HEK293 (cell line): ENCODE measurements around the gene NR3C1.

Experiments
- GFI1B ChIP-seq: fragments of 450-650 bp; formaldehyde crosslinking; IDR thresholded peaks from 2 replicates; pipeline ENCODE4 v1.5.1; 2016; ENCODE audit warnings: missing biosample characterization, missing genetic modification characterization
- GLI4 ChIP-seq: fragments of 450-650 bp; formaldehyde crosslinking; IDR thresholded peaks from 2 replicates; pipeline ENCODE4 v1.5.1; 2016; ENCODE audit warnings: missing biosample characterization, missing genetic modification characterization
- INSM2 ChIP-seq: fragments of 450-650 bp; formaldehyde crosslinking; IDR thresholded peaks from 2 replicates; pipeline ENCODE4 v1.5.1; 2016; ENCODE audit warnings: missing biosample characterization, missing genetic modification characterization
- KLF1 ChIP-seq: fragments of 450-650 bp; formaldehyde crosslinking; IDR thresholded peaks from 2 replicates; pipeline ENCODE4 v1.5.1; 2016; ENCODE audit warnings: missing biosample characterization, missing genetic modification characterization
- KLF16 ChIP-seq: fragments of 450-650 bp; formaldehyde crosslinking; IDR thresholded peaks from 2 replicates; pipeline ENCODE4 v1.5.1; 2017; ENCODE audit warnings: missing biosample characterization, missing genetic modification characterization
- MYNN ChIP-seq: fragments of 450-650 bp; formaldehyde crosslinking; IDR thresholded peaks from 2 replicates; pipeline ENCODE4 v1.5.1; 2016; ENCODE audit warnings: missing biosample characterization, missing genetic modification characterization, borderline replicate concordance
- PRDM1 ChIP-seq: fragments of 450-650 bp; formaldehyde crosslinking; IDR thresholded peaks from 2 replicates; pipeline ENCODE4; 2016; ENCODE audit warnings: missing biosample characterization, missing genetic modification characterization
- SCRT1 ChIP-seq: fragments of 450-650 bp; formaldehyde crosslinking; IDR thresholded peaks from 2 replicates; pipeline ENCODE4 v1.5.1; 2016; ENCODE audit warnings: missing biosample characterization, missing genetic modification characterization, borderline replicate concordance
- YY2 ChIP-seq: fragments of 450-650 bp; formaldehyde crosslinking; IDR thresholded peaks from 2 replicates; pipeline ENCODE4 v1.5.1; 2016; ENCODE audit warnings: missing biosample characterization, missing genetic modification characterization
- ZBTB49 ChIP-seq: fragments of 450-650 bp; formaldehyde crosslinking; IDR thresholded peaks from 2 replicates; pipeline ENCODE4 v1.5.1; 2016; ENCODE audit warnings: missing biosample characterization, missing genetic modification characterization, low read depth
- ZFP3 ChIP-seq: fragments of 450-650 bp; formaldehyde crosslinking; IDR thresholded peaks from 2 replicates; pipeline ENCODE4 v1.5.1; 2016; ENCODE audit warnings: low read depth, missing biosample characterization, missing genetic modification characterization
- ZFP37 ChIP-seq: fragments of 450-650 bp; formaldehyde crosslinking; IDR thresholded peaks from 2 replicates; pipeline ENCODE4 v1.5.1; 2016; ENCODE audit warnings: missing biosample characterization, missing genetic modification characterization
- ZIC2 ChIP-seq: fragments of 450-650 bp; formaldehyde crosslinking; IDR thresholded peaks from 2 replicates; pipeline ENCODE4 v1.5.1; 2016; ENCODE audit warnings: missing biosample characterization, missing genetic modification characterization
- ZNF133 ChIP-seq: fragments of 450-650 bp; formaldehyde crosslinking; IDR thresholded peaks from 2 replicates; pipeline ENCODE4 v1.5.1; 2016; ENCODE audit warnings: missing biosample characterization, missing genetic modification characterization
- ZNF174 ChIP-seq: fragments of 450-650 bp; formaldehyde crosslinking; IDR thresholded peaks from 2 replicates; pipeline ENCODE4 v1.5.0; 2017; ENCODE audit warnings: missing biosample characterization, mild to moderate bottlenecking, missing genetic modification characterization
- ZNF18 ChIP-seq: fragments of 450-650 bp; formaldehyde crosslinking; IDR thresholded peaks from 2 replicates; pipeline ENCODE4 v1.5.1; 2016; ENCODE audit warnings: missing biosample characterization, missing genetic modification characterization
- ZNF23 ChIP-seq: fragments of 450-650 bp; formaldehyde crosslinking; IDR thresholded peaks from 2 replicates; pipeline ENCODE4 v1.5.1; 2016; ENCODE audit warnings: missing biosample characterization, missing genetic modification characterization, borderline replicate concordance
- ZNF274 ChIP-seq, 2 experiments: fragments of 200-500 bp in 1 of 2; fragments of 450-650 bp in 1 of 2; sonication (Bioruptor generic) in 1 of 2; formaldehyde crosslinking in 1 of 2; IDR thresholded peaks; 2 replicates each; pipeline versions ENCODE4 v1.5.1 to v1.6.1; 2014 to 2016; ENCODE audit warnings: borderline replicate concordance in 1 of 2, inconsistent platforms in 1 of 2, low read length in 1 of 2, missing biosample characterization in 1 of 2, missing genetic modification characterization in 1 of 2
- ZNF292 ChIP-seq: fragments of 450-650 bp; formaldehyde crosslinking; IDR thresholded peaks from 2 replicates; pipeline ENCODE4 v1.5.1; 2016; ENCODE audit warnings: low read depth, missing biosample characterization, missing genetic modification characterization, borderline replicate concordance
- ZNF341 ChIP-seq: fragments of 450-650 bp; formaldehyde crosslinking; IDR thresholded peaks from 2 replicates; pipeline ENCODE4; 2016; ENCODE audit warnings: low read depth, missing biosample characterization, missing genetic modification characterization
- ZNF529 ChIP-seq: fragments of 450-650 bp; formaldehyde crosslinking; IDR thresholded peaks from 2 replicates; pipeline ENCODE4 v1.5.1; 2017; ENCODE audit warnings: missing genetic modification characterization, missing biosample characterization; ENCODE audit not compliant: insufficient replicate concordance
- ZNF544 ChIP-seq: fragments of 450-650 bp; formaldehyde crosslinking; IDR thresholded peaks from 2 replicates; pipeline ENCODE4 v1.5.0; 2017; ENCODE audit warnings: missing biosample characterization, missing genetic modification characterization
- ZNF549 ChIP-seq: fragments of 450-650 bp; IDR thresholded peaks from 2 replicates; pipeline ENCODE4 v1.5.1; 2018; ENCODE audit warnings: missing biosample characterization, missing genetic modification characterization, mild to moderate bottlenecking, inconsistent platforms, moderate library complexity
- ZNF561 ChIP-seq: fragments of 450-650 bp; IDR thresholded peaks from 2 replicates; pipeline ENCODE4 v1.5.1; 2018; ENCODE audit warnings: missing biosample characterization, missing genetic modification characterization, borderline replicate concordance
- ZNF600 ChIP-seq: fragments of 450-650 bp; formaldehyde crosslinking; IDR thresholded peaks from 2 replicates; pipeline ENCODE4 v1.5.1; 2016; ENCODE audit warnings: missing biosample characterization, missing genetic modification characterization
- ZNF623 ChIP-seq: fragments of 450-650 bp; formaldehyde crosslinking; IDR thresholded peaks from 2 replicates; pipeline ENCODE4 v1.5.1; 2016; ENCODE audit warnings: missing biosample characterization, missing genetic modification characterization
- ZNF626 ChIP-seq: fragments of 450-650 bp; sonication (Bioruptor Pico); formaldehyde crosslinking; IDR thresholded peaks from 2 replicates; pipeline ENCODE4 v1.5.1; 2018; ENCODE audit warnings: missing biosample characterization, missing genetic modification characterization, inconsistent platforms
- ZNF701 ChIP-seq: fragments of 450-650 bp; formaldehyde crosslinking; IDR thresholded peaks from 2 replicates; pipeline ENCODE4 v1.5.1; 2016; ENCODE audit warnings: missing biosample characterization, missing genetic modification characterization
- ZNF76 ChIP-seq: fragments of 450-650 bp; formaldehyde crosslinking; IDR thresholded peaks from 2 replicates; pipeline ENCODE4; 2016; ENCODE audit warnings: low read depth, missing biosample characterization, missing genetic modification characterization, borderline replicate concordance
- ZNF843 ChIP-seq: fragments of 450-650 bp; formaldehyde crosslinking; IDR thresholded peaks from 2 replicates; pipeline ENCODE4 v1.5.1; 2016; ENCODE audit warnings: missing biosample characterization, missing genetic modification characterization
- ZSCAN16 ChIP-seq: fragments of 450-650 bp; formaldehyde crosslinking; IDR thresholded peaks from 2 replicates; pipeline ENCODE4 v1.5.1; 2016; ENCODE audit warnings: missing biosample characterization, missing genetic modification characterization
- TF ChIP-seq, protein P1 (sequence below): fragments of 450-650 bp; IDR thresholded peaks from 2 replicates; pipeline ENCODE4 v1.5.1; 2018; ENCODE audit warnings: missing biosample characterization, missing genetic modification characterization
- TF ChIP-seq, protein P2 (sequence below): IDR thresholded peaks from 2 replicates; pipeline ENCODE4 v1.6.1; 2011; ENCODE audit warnings: mild to moderate bottlenecking, low read depth, low read length, borderline replicate concordance

NR3C1 gene

GRCh38 chr5:143245929-143246561, 157.4 kb downstream of the NR3C1 start (continued):
- TF ChIP-seq ZNF561 (peak; percentile 61; the same call in 1 of the 2 replicates), ZNF843 (tag by site-specific recombination) (peak; percentile 87), ZNF274 (IDR thresholded peaks at IDR 0.05; ENCODE audit: low read length) (no peak), ZNF274 (tag by site-specific recombination; IDR thresholded peaks at IDR 0.05; ENCODE audit: borderline replicate concordance) (no peak), ZIC2 (tag by site-specific recombination) (peak; percentile 92), YY2 (tag by site-specific recombination) (peak; percentile 61; the same call in 1 of the 2 replicates), ZNF549 (tag by site-specific recombination) (no peak), ZNF529 (tag by site-specific recombination) (peak; percentile 39), ZFP37 (tag by site-specific recombination) (peak; percentile 76; the same call in 1 of the 2 replicates), INSM2 (tag by site-specific recombination) (peak; percentile 87), ZFP3 (tag by site-specific recombination) (no peak), GLI4 (tag by site-specific recombination) (no peak), ZBTB49 (tag by site-specific recombination) (no peak), MYNN (tag by site-specific recombination) (peak; percentile 91), ZNF76 (tag by site-specific recombination) (no peak), ZNF623 (no peak), ZNF174 (no peak), GFI1B (tag by site-specific recombination) (no peak), ZNF626 (no peak; the same call in 1 of the 2 replicates), ZNF23 (no peak), ZNF600 (tag by site-specific recombination) (peak; percentile 49; the same call in 1 of the 2 replicates), ZNF701 (tag by site-specific recombination) (no peak), ZSCAN16 (tag by site-specific recombination) (no peak), PRDM1 (peak; percentile 75), ZNF18 (no peak), SCRT1 (tag by site-specific recombination) (no peak), KLF1 (no peak), ZNF341 (tag by site-specific recombination) (no peak), ZNF292 (tag by site-specific recombination) (no peak), ZNF544 (tag by site-specific recombination) (no peak), ZNF133 (no peak), KLF16 (tag by site-specific recombination) (no peak)
- TF ChIP-seq, protein P1, sequence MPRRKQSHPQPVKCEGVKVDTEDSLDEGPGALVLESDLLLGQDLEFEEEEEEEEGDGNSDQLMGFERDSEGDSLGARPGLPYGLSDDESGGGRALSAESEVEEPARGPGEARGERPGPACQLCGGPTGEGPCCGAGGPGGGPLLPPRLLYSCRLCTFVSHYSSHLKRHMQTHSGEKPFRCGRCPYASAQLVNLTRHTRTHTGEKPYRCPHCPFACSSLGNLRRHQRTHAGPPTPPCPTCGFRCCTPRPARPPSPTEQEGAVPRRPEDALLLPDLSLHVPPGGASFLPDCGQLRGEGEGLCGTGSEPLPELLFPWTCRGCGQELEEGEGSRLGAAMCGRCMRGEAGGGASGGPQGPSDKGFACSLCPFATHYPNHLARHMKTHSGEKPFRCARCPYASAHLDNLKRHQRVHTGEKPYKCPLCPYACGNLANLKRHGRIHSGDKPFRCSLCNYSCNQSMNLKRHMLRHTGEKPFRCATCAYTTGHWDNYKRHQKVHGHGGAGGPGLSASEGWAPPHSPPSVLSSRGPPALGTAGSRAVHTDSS: 0 out of 2 replicates have a peak, but pooled peaks have one; percentile 7
- TF ChIP-seq, protein P2, sequence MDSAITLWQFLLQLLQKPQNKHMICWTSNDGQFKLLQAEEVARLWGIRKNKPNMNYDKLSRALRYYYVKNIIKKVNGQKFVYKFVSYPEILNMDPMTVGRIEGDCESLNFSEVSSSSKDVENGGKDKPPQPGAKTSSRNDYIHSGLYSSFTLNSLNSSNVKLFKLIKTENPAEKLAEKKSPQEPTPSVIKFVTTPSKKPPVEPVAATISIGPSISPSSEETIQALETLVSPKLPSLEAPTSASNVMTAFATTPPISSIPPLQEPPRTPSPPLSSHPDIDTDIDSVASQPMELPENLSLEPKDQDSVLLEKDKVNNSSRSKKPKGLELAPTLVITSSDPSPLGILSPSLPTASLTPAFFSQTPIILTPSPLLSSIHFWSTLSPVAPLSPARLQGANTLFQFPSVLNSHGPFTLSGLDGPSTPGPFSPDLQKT: no peak
